Naive thymus-derived CD4-positive, alpha-beta T cell (primary cell): ENCODE measurements around the gene RPL31. TPM values are rescaled to one million over a fixed set of nuclear protein-coding genes. Genes with fewer than 3 reads are reported as not detected.

Experiments
- ATAC-seq: fragments of 150-1000 bp; cut with Tn5 transposase; 2 replicates; pipeline ENCODE4 v1.10.0; 2021; ENCODE audit warnings: mild to moderate bottlenecking, moderate library complexity
- CTCF ChIA-PET: fragments of 350-600 bp; sonication (Branson Sonifier 250); formaldehyde crosslinking; loops from one replicate; lab custom pipeline; 2021; ENCODE audit warnings: antibody characterized with exemption; lab: Charles Lee
- POLR2A ChIA-PET: fragments of 350-600 bp; sonication (Branson Sonifier 250); formaldehyde crosslinking; loops from one replicate; lab custom pipeline; 2021; ENCODE audit warnings: antibody characterized with exemption, inconsistent platforms; lab: Charles Lee
- DNase-seq, 9 donors: peaks; one replicate each; pipeline versions ENCODE4 v3.0.0 to v3.0.0-alpha.2; 2020 to 2022; ENCODE audit warnings: mixed read lengths in 1 of 9
- H3K27ac ChIP-seq: one replicate; pipeline ENCODE4 v1.7.0; 2013; ENCODE audit warnings: mild to moderate bottlenecking, low read depth, low read length, moderate library complexity
- H3K27me3 ChIP-seq, 2 donors: one replicate each; pipeline ENCODE4 v1.7.0; 2013; ENCODE audit warnings: low read length in 2 of 2, mild to moderate bottlenecking in 2 of 2, moderate library complexity in 2 of 2; ENCODE audit not compliant: control insufficient read depth in 2 of 2, insufficient read depth in 2 of 2
- H3K36me3 ChIP-seq, 3 experiments: 1 replicate in 2 of 3; 2 replicates in 1 of 3; pipeline ENCODE4 v1.7.0; 2013; ENCODE audit warnings: low read length in 3 of 3, mild to moderate bottlenecking in 3 of 3, moderate library complexity in 1 of 3; ENCODE audit not compliant: insufficient read depth in 3 of 3, control insufficient read depth in 2 of 3
- H3K4me1 ChIP-seq, 2 donors: one replicate each; pipeline ENCODE4 v1.7.0; 2013; ENCODE audit warnings: low read length in 2 of 2, mild to moderate bottlenecking in 2 of 2, moderate library complexity in 1 of 2; ENCODE audit not compliant: control insufficient read depth in 2 of 2, insufficient read depth in 2 of 2
- H3K4me3 ChIP-seq: 2 replicates; pipeline ENCODE4 v1.7.0; 2013; ENCODE audit warnings: mild to moderate bottlenecking, low read length
- H3K9me3 ChIP-seq, 3 experiments: 1 replicate in 2 of 3; 2 replicates in 1 of 3; pipeline ENCODE4 v1.7.0; 2013; ENCODE audit warnings: low read length in 3 of 3; ENCODE audit not compliant: control insufficient read depth in 2 of 3
- H3K27ac Mint-ChIP-seq, 9 donors: one replicate each; pipeline ENCODE4 v1.8.0; 2020 to 2022; ENCODE audit warnings: mixed read lengths in 9 of 9, mild to moderate bottlenecking in 8 of 9, moderate library complexity in 5 of 9, inconsistent platforms in 2 of 9
- H3K27me3 Mint-ChIP-seq, 5 donors: one replicate each; pipeline ENCODE4 v1.8.0; 2021 to 2022; ENCODE audit warnings: mixed read lengths in 5 of 5, mild to moderate bottlenecking in 1 of 5
- H3K36me3 Mint-ChIP-seq, 5 donors: one replicate each; pipeline ENCODE4 v1.8.0; 2020 to 2022; ENCODE audit warnings: mixed read lengths in 5 of 5, mild to moderate bottlenecking in 3 of 5, inconsistent platforms in 1 of 5
- H3K4me1 Mint-ChIP-seq, 7 donors: one replicate each; pipeline ENCODE4 v1.8.0; 2020 to 2022; ENCODE audit warnings: mixed read lengths in 7 of 7, mild to moderate bottlenecking in 3 of 7, inconsistent platforms in 1 of 7
- H3K4me3 Mint-ChIP-seq, 10 donors: one replicate each; pipeline ENCODE4 v1.8.0; 2020 to 2022; ENCODE audit warnings: mild to moderate bottlenecking in 10 of 10, mixed read lengths in 10 of 10, moderate library complexity in 6 of 10, inconsistent platforms in 2 of 10
- H3K9me3 Mint-ChIP-seq, 11 donors: one replicate each; pipeline ENCODE4 v1.8.0; 2020 to 2022; ENCODE audit warnings: mixed read lengths in 11 of 11, mild to moderate bottlenecking in 4 of 11, inconsistent platforms in 1 of 11, moderate library complexity in 1 of 11
- intact Hi-C, 2 donors: fragments of 100-400 bp; cut with micrococcal nuclease; formaldehyde crosslinking; loops; one replicate each; pipeline ENCODE4 v1.15.1; 2023
- polyA plus RNA-seq, 2 donors: library from polyadenylated mRNA; unstranded; fragments of 300-500 nt; fragmentation: Illumina TruSeq; gene quantifications; one replicate each; pipeline ENCODE4 v1.2.3, GENCODE V29; 2021
- total RNA-seq, 6 experiments: library from RNA in 5 of 6; stranded (reverse) in 5 of 6; gene quantifications; 1 replicate in 5 of 6; 2 replicates in 1 of 6; pipeline ENCODE4 v1.2.3 and lab custom pipeline; 2021 to 2026

RPL31 gene
- total and polyA plus RNA-seq, 7 experiments from 2014 or later = 1,182 to 8,686 (median 2,740) TPM

DNA sequence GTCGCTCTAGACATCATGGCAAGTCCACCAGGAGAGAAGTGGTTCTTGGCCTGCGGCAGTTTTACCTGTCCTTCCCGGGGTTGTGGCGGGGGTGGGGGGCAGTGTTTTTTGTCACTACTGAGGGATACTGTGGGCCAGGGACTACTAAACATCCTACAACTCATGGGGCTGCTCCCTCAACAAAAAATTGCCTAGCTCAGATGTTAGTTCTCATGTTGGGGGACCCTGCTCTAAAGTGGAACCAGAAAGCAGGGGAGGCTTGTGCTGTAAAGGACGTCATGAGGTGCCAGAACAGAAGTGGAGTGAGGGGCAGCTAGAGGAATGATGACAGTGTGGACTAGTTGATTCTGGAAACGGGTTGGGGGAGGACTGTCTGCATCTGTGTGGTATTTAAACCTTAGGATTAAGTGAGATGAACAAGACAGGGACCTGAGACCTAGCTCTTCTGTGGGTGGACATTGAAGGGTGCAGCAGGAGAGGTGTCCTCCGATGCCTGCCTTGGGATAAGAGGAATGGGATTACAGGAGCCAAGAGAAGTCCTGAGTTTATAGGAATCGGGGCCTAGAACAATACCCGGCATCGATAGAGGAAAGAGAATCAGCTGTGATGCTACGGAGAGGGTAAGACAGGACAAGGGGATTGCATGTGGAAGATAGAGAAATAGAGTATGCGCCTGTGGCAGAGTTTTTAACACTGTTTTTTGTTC, 2.7 kb downstream of the RPL31 start:
- Histone ChIP-seq H3K36me3 (peaks cover 23 to 54% (median 28%) of the 10 kb centered on the region in 3 experiments), H3K27ac (peak overlapping the region; percentile 86), H3K9me3 (no peaks in the 10 kb centered on the region), H3K4me1 (peaks cover 16 to 18% of the 10 kb centered on the region in 2 donors), H3K4me3 (no peak overlapping the region), H3K27me3 (no peaks in the 10 kb centered on the region)
- ChIA-PET POLR2A (interaction anchor here (0.6 to 1.3 kb wide), 4 partner anchors 10 to 828 kb away, joined by 3 read pairs; no protein-coding TSS in a partner anchor), CTCF (interaction anchor here (0.6 to 1.3 kb wide), 4 partner anchors 10 to 416 kb away, joined by 3 to 6 read pairs (median 3); no protein-coding TSS in a partner anchor)
- H3K9me3 Mint-ChIP-seq = peaks cover 0 to 3% (median 0%) of the 10 kb centered on the region in 11 donors
- H3K4me3 Mint-ChIP-seq = peak overlapping the region in 9 of 10 donors; percentile 9 to 99 (median 66)
- H3K27ac Mint-ChIP-seq = peak overlapping the region; percentile 28 to 98 (median 88)
- intact Hi-C loops = loop anchor here in 1 of 2 donors (5.0 to 10.0 kb wide), 6 partner anchors 148 to 1667 kb away; partner anchors contain the start of genes CHST10, EIF5B, MAP4K4 and REV1
- peaks cover 36 to 59% (median 53%) of the 10 kb centered on the region in 7 donors for H3K4me1 Mint-ChIP-seq
- peaks cover 0 to under 1% (median 0%) of the 10 kb centered on the region in 5 donors for H3K27me3 Mint-ChIP-seq
- DNase-seq (no peak), ATAC-seq (no peak)
- peaks cover 14 to 54% (median 37%) of the 10 kb centered on the region in 5 donors for H3K36me3 Mint-ChIP-seq

DNA sequence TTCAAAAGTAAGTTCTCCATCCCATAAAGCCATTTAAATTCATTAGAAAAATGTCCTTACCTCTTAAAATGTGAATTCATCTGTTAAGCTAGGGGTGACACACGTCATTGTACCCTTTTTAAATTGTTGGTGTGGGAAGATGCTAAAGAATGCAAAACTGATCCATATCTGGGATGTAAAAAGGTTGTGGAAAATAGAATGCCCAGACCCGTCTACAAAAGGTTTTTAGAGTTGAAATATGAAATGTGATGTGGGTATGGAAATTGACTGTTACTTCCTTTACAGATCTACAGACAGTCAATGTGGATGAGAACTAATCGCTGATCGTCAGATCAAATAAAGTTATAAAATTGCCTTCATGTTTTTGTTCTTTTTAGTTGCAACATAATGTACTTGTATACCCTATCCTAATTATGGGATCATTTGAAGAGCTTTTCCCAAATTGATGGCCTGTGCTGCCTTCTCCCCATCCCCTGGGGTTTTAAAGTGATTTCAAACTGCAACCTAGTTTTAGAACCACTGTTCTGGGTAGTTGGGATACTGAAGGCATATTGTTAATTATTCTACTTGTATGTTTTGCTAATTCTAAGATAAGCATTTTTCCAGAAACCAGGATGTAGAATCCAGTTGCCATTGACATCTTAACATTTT, 4.1 kb downstream of the RPL31 start:
- CTCF ChIA-PET = interaction anchor here (1.0 to 1.2 kb wide), 3 partner anchors 9 to 199 kb away, joined by 3 to 4 read pairs (median 4); no protein-coding TSS in a partner anchor
- Mint-ChIP-seq H3K27me3 (no peaks in the 10 kb centered on the region), H3K4me1 (peaks cover 36 to 63% (median 53%) of the 10 kb centered on the region in 7 donors), H3K27ac (peak overlapping the region in 5 of 9 donors; percentile 29 to 98 (median 34)), H3K36me3 (peaks cover 14 to 54% (median 37%) of the 10 kb centered on the region in 5 donors), H3K9me3 (peaks cover 0 to 3% (median 0%) of the 10 kb centered on the region in 11 donors), H3K4me3 (no peak overlapping the region)
- Histone ChIP-seq H3K9me3 (no peaks in the 10 kb centered on the region), H3K27me3 (no peaks in the 10 kb centered on the region), H3K27ac (no peak overlapping the region), H3K36me3 (peaks cover 23 to 56% (median 28%) of the 10 kb centered on the region in 3 experiments), H3K4me3 (no peak overlapping the region), H3K4me1 (peaks cover 16 to 18% of the 10 kb centered on the region in 2 donors)
- POLR2A ChIA-PET = interaction anchor here (0.6 to 1.2 kb wide), 3 partner anchors 203 to 374 kb away, joined by 3 to 5 read pairs (median 3); no protein-coding TSS in a partner anchor
- DNase-seq = no peak
- intact Hi-C loops = loop anchor here in 1 of 2 donors (10.0 kb wide), 1 partner anchor 689 kb away; the partner anchor contains the start of gene MAP4K4
- ATAC-seq = no peak

DNA sequence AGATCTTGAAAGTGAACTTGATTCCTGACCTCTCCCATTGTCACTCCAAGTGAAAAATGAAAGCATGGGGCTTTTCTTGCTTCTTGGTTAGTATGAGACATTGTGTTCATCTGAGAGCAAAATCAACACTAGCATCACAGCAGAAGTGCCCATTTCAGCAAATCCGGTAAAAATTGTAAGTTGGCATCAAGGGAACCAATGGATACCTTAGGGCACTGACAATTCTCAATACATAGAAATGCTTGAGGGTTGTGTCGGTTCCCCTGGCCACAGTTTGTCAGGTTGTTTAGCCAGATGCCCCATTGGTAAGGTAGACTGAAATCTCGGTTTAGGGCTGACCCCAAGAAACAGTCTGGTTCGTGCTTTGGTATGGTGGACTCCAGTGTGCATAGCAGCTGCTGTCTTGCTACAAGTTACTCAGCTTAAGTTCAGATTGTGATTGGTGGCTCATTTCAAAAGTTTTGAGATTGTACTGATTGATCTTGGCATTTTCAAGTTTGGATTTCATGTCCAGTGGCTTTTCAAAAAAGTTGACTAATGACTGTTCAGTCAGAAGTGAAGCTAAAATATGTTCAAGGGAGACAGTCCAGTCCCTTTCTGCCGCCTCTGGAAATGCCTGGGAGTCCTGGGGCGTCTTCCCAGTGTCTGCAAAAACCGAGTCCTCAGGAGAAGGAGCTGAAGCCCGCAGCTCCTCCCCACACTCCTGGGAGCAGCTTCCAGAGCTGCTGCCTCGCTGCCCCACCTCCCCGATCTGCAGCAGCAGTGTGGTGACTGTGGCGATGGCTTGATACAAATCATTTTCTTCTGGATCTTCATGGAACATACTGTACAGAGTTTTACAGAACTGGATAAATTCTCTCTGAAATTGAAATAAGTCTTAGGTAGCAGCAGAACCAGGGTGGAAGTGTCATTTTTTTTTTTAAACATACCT, 5.6 kb downstream of the RPL31 start:
- H3K27ac Mint-ChIP-seq = peak overlapping the region in 6 of 9 donors; percentile 13 to 63 (median 28)
- no peaks in the 10 kb centered on the region for H3K27me3 Mint-ChIP-seq
- peaks cover 14 to 49% (median 36%) of the 10 kb centered on the region in 5 donors for H3K36me3 Mint-ChIP-seq
- CTCF ChIA-PET = interaction anchor here (1.9 kb wide), 1 partner anchor 198 kb away, joined by 6 read pairs; no protein-coding TSS in a partner anchor
- Histone ChIP-seq H3K9me3 (no peaks in the 10 kb centered on the region), H3K36me3 (peaks cover 23 to 55% (median 28%) of the 10 kb centered on the region in 3 experiments), H3K27ac (no peak overlapping the region), H3K4me3 (no peak overlapping the region), H3K27me3 (no peaks in the 10 kb centered on the region), H3K4me1 (peaks cover 12 to 13% of the 10 kb centered on the region in 2 donors)
- ATAC-seq = peak; percentile 31
- peaks cover 33 to 59% (median 49%) of the 10 kb centered on the region in 7 donors for H3K4me1 Mint-ChIP-seq
- DNase-seq = no peak
- H3K4me3 Mint-ChIP-seq = no peak overlapping the region
- no peaks in the 10 kb centered on the region for H3K9me3 Mint-ChIP-seq
- intact Hi-C loops = loop anchor here in 1 of 2 donors (10.0 kb wide), 1 partner anchor 687 kb away; the partner anchor contains the start of gene MAP4K4
- POLR2A ChIA-PET = interaction anchor here (0.6 kb wide), 3 partner anchors 143 to 369 kb away, joined by 3 read pairs; partner anchors contain the start of gene TBC1D8

DNA sequence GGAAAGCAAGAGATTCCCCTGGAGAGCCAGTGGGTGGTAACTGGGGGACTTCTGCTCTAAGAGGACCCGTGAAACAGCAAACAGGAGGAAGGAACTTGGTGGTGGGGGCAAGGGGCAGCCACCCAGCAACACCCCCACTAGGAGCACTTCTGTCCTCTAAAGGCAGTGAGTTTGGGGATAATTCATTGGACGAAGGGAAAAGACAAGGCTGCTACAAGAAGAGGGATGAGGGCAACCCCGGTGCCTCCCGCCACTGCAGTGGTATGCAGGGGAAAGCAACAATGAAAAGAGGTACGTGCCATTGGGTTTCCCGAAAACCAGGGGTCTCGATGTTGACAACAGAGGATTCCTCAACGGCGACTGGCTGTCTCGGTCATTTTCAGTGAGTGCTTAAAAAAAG, 9.1 kb downstream of the RPL31 start:
- H3K9me3 Mint-ChIP-seq = no peaks in the 10 kb centered on the region
- intact Hi-C loops = loop anchor here in 1 of 2 donors (5.0 to 10.0 kb wide), 2 partner anchors 406 to 824 kb away; no protein-coding TSS in a partner anchor
- no peak overlapping the region for H3K4me3 ChIP-seq
- H3K36me3 Mint-ChIP-seq = peaks cover 0 to 32% (median 6%) of the 10 kb centered on the region in 5 donors
- DNase-seq = no peak
- no peak overlapping the region for H3K27ac ChIP-seq
- ATAC-seq = no peak
- H3K27me3 ChIP-seq = no peaks in the 10 kb centered on the region
- no peak overlapping the region for H3K4me3 Mint-ChIP-seq
- POLR2A ChIA-PET = interaction anchor here (0.6 to 1.5 kb wide), 3 partner anchors 195 to 1654 kb away, joined by 3 to 4 read pairs (median 3); no protein-coding TSS in a partner anchor
- CTCF ChIA-PET = interaction anchor here (0.9 to 3.4 kb wide), 2 partner anchors 142 to 195 kb away, joined by 4 to 64 read pairs; no protein-coding TSS in a partner anchor
- peaks cover 7 to 34% (median 18%) of the 10 kb centered on the region in 7 donors for H3K4me1 Mint-ChIP-seq
- peaks cover 3 to 30% (median 8%) of the 10 kb centered on the region in 3 experiments for H3K36me3 ChIP-seq
- H3K27me3 Mint-ChIP-seq = no peaks in the 10 kb centered on the region
- no peaks in the 10 kb centered on the region for H3K9me3 ChIP-seq
- H3K27ac Mint-ChIP-seq = peak overlapping the region in 4 of 9 donors; percentile 5 to 54 (median 36)
- no peaks in the 10 kb centered on the region for H3K4me1 ChIP-seq

DNA sequence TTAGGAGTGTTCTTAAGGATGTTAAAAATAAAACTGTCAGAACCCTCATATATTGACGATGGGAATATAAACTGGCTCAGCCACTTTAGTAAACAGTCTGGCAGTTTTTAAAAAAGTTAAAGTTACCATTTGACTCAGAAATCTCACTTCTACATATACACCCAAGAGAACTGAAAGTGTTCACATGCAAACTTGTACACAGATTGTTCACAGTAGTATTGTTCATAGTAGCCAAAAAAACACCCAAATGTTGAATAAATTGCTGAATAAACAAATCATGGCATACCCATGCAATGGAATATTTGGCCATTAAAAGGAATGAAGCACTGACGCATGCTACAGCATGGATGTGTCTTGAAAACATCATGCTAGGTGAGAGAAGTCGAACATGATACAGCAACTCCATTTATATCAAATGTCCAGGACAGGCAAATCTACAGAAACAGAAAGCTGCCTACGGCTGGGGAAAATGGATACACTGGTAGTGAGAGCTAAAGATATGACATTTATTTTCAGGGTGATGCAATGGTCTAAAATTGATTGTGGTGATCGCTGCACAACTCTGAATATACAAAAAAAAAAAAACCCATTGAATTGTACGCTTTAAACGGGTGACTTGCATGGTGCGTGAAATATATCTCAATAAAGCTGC, 10.1 kb downstream of the RPL31 start:
- DNase-seq (no peak), ATAC-seq (no peak)
- H3K9me3 ChIP-seq = no peaks in the 10 kb centered on the region
- no peaks in the 10 kb centered on the region for H3K27me3 ChIP-seq
- no peak overlapping the region for H3K27ac ChIP-seq
- H3K4me3 Mint-ChIP-seq = no peak overlapping the region
- H3K36me3 ChIP-seq = peaks cover 0 to 20% (median 0%) of the 10 kb centered on the region in 3 experiments
- peaks cover 6 to 32% (median 15%) of the 10 kb centered on the region in 7 donors for H3K4me1 Mint-ChIP-seq
- H3K9me3 Mint-ChIP-seq = no peaks in the 10 kb centered on the region
- ChIA-PET CTCF (interaction anchor here (0.6 to 3.4 kb wide), 14 partner anchors 9 to 560 kb away, joined by 3 to 64 read pairs (median 4); partner anchors contain the start of gene RPL31), POLR2A (interaction anchor here (0.8 to 2.6 kb wide), 5 partner anchors 10 to 195 kb away, joined by 4 to 11 read pairs (median 4); partner anchors contain the start of gene RPL31)
- no peaks in the 10 kb centered on the region for H3K4me1 ChIP-seq
- peaks cover 0 to 30% (median 6%) of the 10 kb centered on the region in 5 donors for H3K36me3 Mint-ChIP-seq
- H3K27me3 Mint-ChIP-seq = no peaks in the 10 kb centered on the region
- intact Hi-C loops = loop anchor here (1.0 to 10.0 kb wide), 7 partner anchors 141 to 1437 kb away; partner anchors contain the start of gene CREG2 (in 1 of the 2)
- peak overlapping the region in 1 of 9 donors; percentile 45 for H3K27ac Mint-ChIP-seq
- H3K4me3 ChIP-seq = no peak overlapping the region
